ENCODE data around the gene MARF1.
"Not testable (repeated sequence)": the region's sequence is repeated elsewhere in the genome, so short reads cannot be mapped to it uniquely, and the experiment has no call there.

GRCh38 chr16:15649311-15649710 lies 6.4 kb upstream of the MARF1 start:
- not testable (repeated sequence) for TF ChIP-seq POLR2A, CTCF (IDR thresholded peaks at IDR 0.05)

Data from lower leg skin (tissue), 3 donors.